Neural cell (in vitro differentiated cells): ENCODE measurements around the gene BCO1.

Experiments used
- CTCF ChIP-seq: fragments of 450-650 bp; IDR thresholded peaks from 2 replicates; pipeline ENCODE4 v1.5.1; 2014; ENCODE audit warnings: antibody characterized with exemption, mild to moderate bottlenecking, moderate library complexity; ENCODE audit not compliant: poor library complexity, severe bottlenecking
- EP300 ChIP-seq: fragments of 450-650 bp; conservative IDR thresholded peaks from 2 replicates; pipeline ENCODE4 v1.6.1; 2014; ENCODE audit warnings: antibody characterized with exemption, mild to moderate bottlenecking, moderate library complexity; ENCODE audit not compliant: poor library complexity, severe bottlenecking
- EZH2 ChIP-seq: fragments of 200-600, 300-800 bp; shearing (Covaris generic), sonication (generic); IDR thresholded peaks from 2 replicates; pipeline ENCODE4 v1.6.1; 2014; ENCODE audit warnings: antibody characterized with exemption, low read length, borderline replicate concordance, mild to moderate bottlenecking; ENCODE audit not compliant: insufficient read depth, poor library complexity, severe bottlenecking
- POLR2AphosphoS5 ChIP-seq: IDR thresholded peaks from 2 replicates; pipeline ENCODE4 v1.6.1; 2012
- RAD21 ChIP-seq: fragments of 450-650 bp; conservative IDR thresholded peaks from 2 replicates; pipeline ENCODE4 v1.6.1; 2014; ENCODE audit warnings: antibody characterized with exemption, mild to moderate bottlenecking, moderate library complexity
- REST ChIP-seq: IDR thresholded peaks from 2 replicates; pipeline ENCODE4 v1.6.1; 2012; ENCODE audit warnings: borderline replicate concordance
- SMC3 ChIP-seq: fragments of 450-650 bp; conservative IDR thresholded peaks from 2 replicates; pipeline ENCODE4 v1.6.1; 2014; ENCODE audit warnings: antibody characterized with exemption, mild to moderate bottlenecking, moderate library complexity; ENCODE audit not compliant: poor library complexity
- TAF1 ChIP-seq: IDR thresholded peaks from 2 replicates; pipeline ENCODE4 v1.6.1; 2012; ENCODE audit warnings: low read depth

DNA sequence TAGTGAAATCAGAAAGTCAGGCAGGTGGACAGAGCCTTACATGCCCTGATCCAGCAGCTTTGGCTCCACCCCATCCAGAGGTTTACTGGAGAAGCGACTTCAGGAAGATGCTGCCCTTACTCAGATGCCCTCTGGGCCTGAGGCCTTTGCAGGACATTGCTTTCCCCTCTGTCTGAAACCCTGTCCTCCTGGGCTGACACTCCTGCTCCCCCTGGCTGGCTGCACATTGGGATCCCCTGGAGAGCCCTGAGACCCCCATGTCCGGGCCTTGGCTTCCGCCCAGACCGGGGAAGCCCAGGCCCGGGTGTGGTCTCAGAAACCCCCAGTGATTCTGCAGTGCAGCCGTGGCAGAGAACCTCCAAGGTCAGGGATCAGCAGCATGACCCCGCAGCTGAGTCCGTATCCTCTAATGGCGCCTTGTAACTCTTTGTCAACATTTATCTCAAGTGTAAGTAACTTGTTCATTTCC, 36.6 kb downstream of the BCO1 start:
- TF ChIP-seq CTCF (no peak), REST (no peak), EP300 (no peak), POLR2AphosphoS5 (no peak), TAF1 (no peak), EZH2 (no peak), RAD21 (no peak), SMC3 (no peak)
